Parathyroid adenoma (tissue), 2 donors: ENCODE measurements around the gene CRTC2.
"Not testable (repeated sequence)": the region's sequence is repeated elsewhere in the genome, so short reads cannot be mapped to it uniquely, and the experiment has no call there.

Source experiments
- H2AFZ ChIP-seq: fragments of 300-600 bp; sonication (generic); one replicate; pipeline ENCODE4 v1.7.0; 2017; ENCODE audit warnings: antibody characterized with exemption, mild to moderate bottlenecking
- H3K27ac ChIP-seq: fragments of 300-600 bp; sonication (generic); one replicate; pipeline ENCODE4 v1.7.0; 2017
- H3K27me3 ChIP-seq: fragments of 300-600 bp; sonication (generic); one replicate; pipeline ENCODE4 v1.7.0; 2017; ENCODE audit warnings: low read length; ENCODE audit not compliant: control insufficient read depth, insufficient read depth
- H3K36me3 ChIP-seq: fragments of 300-600 bp; sonication (generic); one replicate; pipeline ENCODE4 v1.7.0; 2017; ENCODE audit warnings: low read length; ENCODE audit not compliant: control insufficient read depth, insufficient read depth
- H3K4me1 ChIP-seq: fragments of 300-600 bp; sonication (generic); one replicate; pipeline ENCODE4 v1.7.0; 2017; ENCODE audit warnings: control low read depth
- H3K4me2 ChIP-seq: fragments of 300-600 bp; sonication (generic); one replicate; pipeline ENCODE4 v1.7.0; 2017; ENCODE audit warnings: low read length
- H3K4me3 ChIP-seq: fragments of 300-600 bp; sonication (generic); one replicate; pipeline ENCODE4 v1.7.0; 2017; ENCODE audit warnings: low read depth, low read length
- H3K79me2 ChIP-seq: fragments of 300-600 bp; sonication (generic); one replicate; pipeline ENCODE4 v1.7.0; 2017; ENCODE audit warnings: control low read depth
- H3K9ac ChIP-seq: fragments of 300-600 bp; sonication (generic); one replicate; pipeline ENCODE4 v1.7.0; 2017; ENCODE audit warnings: mild to moderate bottlenecking
- H3K9me3 ChIP-seq: fragments of 300-600 bp; sonication (generic); one replicate; pipeline ENCODE4 v1.7.0; 2017; ENCODE audit warnings: low read length; ENCODE audit not compliant: control insufficient read depth
- CTCF ChIP-seq: fragments of 300-600 bp; sonication (generic); IDR thresholded peaks from one replicate; pipeline ENCODE4 v1.7.0; 2017; ENCODE audit warnings: antibody characterized with exemption, mild to moderate bottlenecking
- donor health status: primary hyperparathyroidism.

Gene CRTC2

GRCh38 chr1:153908071-153908470 lies 50.3 kb downstream of the CRTC2 start:
- Histone ChIP-seq H3K9me3 (no peaks in the 10 kb centered on the region), H3K4me2 (no peak overlapping the region), H2AFZ (no peak overlapping the region), H3K36me3 (no peaks in the 10 kb centered on the region), H3K9ac (no peak overlapping the region), H3K4me1 (no peaks in the 10 kb centered on the region), H3K4me3 (no peak overlapping the region), H3K27ac (no peak overlapping the region), H3K79me2 (peaks cover 28% of the 10 kb centered on the region), H3K27me3 (no peaks in the 10 kb centered on the region)
- no peak for TF ChIP-seq CTCF

DNA sequence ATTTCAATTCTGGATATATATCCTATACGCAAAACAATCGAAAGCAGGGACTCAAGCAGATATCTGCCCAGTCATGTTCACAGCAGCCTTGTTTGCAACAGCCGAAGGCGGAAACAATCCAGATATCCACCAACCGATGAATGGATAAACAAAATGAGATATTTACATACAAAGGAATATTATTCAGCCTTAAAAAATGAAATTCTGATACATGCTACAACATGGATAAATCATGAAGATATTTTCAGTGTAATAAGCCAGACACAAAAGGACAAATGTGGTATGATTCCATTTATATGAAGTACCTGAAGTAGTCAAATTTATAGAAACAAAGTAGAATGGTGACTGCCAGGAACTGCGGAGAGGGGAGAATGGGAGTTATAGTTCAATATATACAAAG lies 51.3 kb downstream of the CRTC2 start:
- H3K4me1 ChIP-seq, result no peaks in the 10 kb centered on the region
- peaks cover 32% of the 10 kb centered on the region for H3K79me2 ChIP-seq
- H3K36me3 ChIP-seq, result no peaks in the 10 kb centered on the region
- no peaks in the 10 kb centered on the region for H3K9me3 ChIP-seq
- H3K4me2 ChIP-seq, result no peak overlapping the region
- H3K27me3 ChIP-seq, result no peaks in the 10 kb centered on the region
- no peak overlapping the region for H2AFZ ChIP-seq
- no peak overlapping the region for H3K4me3 ChIP-seq
- H3K9ac ChIP-seq, result no peak overlapping the region
- no peak overlapping the region for H3K27ac ChIP-seq
- no peak for TF ChIP-seq CTCF

- no peak for TF ChIP-seq CTCF
- Histone ChIP-seq H3K9ac (no peak overlapping the region), H2AFZ (no peak overlapping the region), H3K79me2 (peaks cover 35% of the 10 kb centered on the region), H3K27ac (no peak overlapping the region), H3K4me1 (no peaks in the 10 kb centered on the region), H3K4me3 (no peak overlapping the region), H3K4me2 (no peak overlapping the region), H3K36me3 (no peaks in the 10 kb centered on the region), H3K27me3 (no peaks in the 10 kb centered on the region), H3K9me3 (no peaks in the 10 kb centered on the region)
Measured at GRCh38 chr1:153906396-153906795, 52.0 kb downstream of the CRTC2 start.

DNA sequence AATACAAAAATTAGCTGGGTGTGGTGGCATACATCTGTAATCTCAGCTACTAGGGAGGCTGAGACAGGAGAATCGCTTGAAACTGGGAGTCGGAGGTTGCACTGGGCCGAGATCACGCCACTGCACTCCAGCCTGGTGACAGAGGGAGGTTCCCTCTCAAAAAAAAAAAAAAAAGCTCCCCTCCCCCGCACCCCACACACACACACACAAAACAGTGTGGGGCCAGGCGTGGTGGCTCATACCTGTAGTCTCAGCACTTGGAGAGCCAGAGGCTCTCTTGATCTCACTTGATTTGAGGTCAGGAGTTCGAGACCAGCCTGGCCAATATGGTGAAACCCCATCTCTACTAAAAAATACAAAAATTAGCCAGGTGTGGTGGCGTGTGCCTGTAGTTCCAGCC lies 52.5 kb downstream of the CRTC2 start:
- H2AFZ ChIP-seq, H3K36me3 ChIP-seq, H3K4me1 ChIP-seq, H3K9me3 ChIP-seq, H3K27me3 ChIP-seq, H3K4me2 ChIP-seq, H3K27ac ChIP-seq, H3K9ac ChIP-seq, H3K4me3 ChIP-seq: not testable (repeated sequence)
- H3K79me2 ChIP-seq, result peaks cover 40% of the 10 kb centered on the region

DNA sequence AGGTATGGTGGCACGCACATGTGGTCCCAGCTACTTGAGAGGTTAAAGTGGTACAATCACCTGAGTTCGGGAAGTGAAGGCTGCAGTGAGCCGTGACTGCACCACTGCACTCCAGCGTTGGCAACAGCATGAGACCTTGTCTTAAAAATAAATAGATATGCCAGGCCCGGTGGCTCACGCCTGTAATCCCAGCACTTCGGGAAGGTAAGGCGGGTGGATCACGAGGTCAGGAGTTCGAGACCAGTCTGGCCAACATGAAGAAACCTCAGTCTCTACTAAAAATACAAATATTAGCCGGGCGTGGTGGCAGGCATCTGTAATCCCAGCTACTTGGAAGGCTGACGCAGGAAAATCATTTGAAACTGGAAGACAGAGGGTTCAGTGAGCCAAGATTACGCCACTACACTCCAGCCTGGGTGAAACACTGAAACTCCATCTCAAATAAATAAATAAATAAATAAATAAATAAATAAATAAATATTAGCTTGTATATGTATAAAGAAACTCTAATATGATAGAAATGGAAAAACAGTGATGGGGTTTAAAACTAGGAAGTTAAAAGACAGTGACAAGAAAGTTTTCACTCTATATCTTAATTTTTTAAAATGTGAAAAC lies 54.5 kb downstream of the CRTC2 start:
- H3K9ac ChIP-seq, result no peak overlapping the region
- H2AFZ ChIP-seq, result no peak overlapping the region
- H3K27me3 ChIP-seq, result no peaks in the 10 kb centered on the region
- no peak overlapping the region for H3K4me3 ChIP-seq
- no peak overlapping the region for H3K4me2 ChIP-seq
- no peak for TF ChIP-seq CTCF
- no peaks in the 10 kb centered on the region for H3K9me3 ChIP-seq
- no peaks in the 10 kb centered on the region for H3K36me3 ChIP-seq
- no peak overlapping the region for H3K27ac ChIP-seq
- peaks cover 42% of the 10 kb centered on the region for H3K79me2 ChIP-seq
- H3K4me1 ChIP-seq, result no peaks in the 10 kb centered on the region
